NCI-H1092 (cell line): Measurements from ENCODE around the gene BRAP.
"Not testable (repeated sequence)": the region's sequence is repeated elsewhere in the genome, so short reads cannot be mapped to it uniquely, and the experiment has no call there.

Experiments used
- DNase-seq: peaks from one replicate; lab custom pipeline; 2025; lab: John Stamatoyannopoulos, UW

BRAP gene, protein sequence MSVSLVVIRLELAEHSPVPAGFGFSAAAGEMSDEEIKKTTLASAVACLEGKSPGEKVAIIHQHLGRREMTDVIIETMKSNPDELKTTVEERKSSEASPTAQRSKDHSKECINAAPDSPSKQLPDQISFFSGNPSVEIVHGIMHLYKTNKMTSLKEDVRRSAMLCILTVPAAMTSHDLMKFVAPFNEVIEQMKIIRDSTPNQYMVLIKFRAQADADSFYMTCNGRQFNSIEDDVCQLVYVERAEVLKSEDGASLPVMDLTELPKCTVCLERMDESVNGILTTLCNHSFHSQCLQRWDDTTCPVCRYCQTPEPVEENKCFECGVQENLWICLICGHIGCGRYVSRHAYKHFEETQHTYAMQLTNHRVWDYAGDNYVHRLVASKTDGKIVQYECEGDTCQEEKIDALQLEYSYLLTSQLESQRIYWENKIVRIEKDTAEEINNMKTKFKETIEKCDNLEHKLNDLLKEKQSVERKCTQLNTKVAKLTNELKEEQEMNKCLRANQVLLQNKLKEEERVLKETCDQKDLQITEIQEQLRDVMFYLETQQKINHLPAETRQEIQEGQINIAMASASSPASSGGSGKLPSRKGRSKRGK

DNA sequence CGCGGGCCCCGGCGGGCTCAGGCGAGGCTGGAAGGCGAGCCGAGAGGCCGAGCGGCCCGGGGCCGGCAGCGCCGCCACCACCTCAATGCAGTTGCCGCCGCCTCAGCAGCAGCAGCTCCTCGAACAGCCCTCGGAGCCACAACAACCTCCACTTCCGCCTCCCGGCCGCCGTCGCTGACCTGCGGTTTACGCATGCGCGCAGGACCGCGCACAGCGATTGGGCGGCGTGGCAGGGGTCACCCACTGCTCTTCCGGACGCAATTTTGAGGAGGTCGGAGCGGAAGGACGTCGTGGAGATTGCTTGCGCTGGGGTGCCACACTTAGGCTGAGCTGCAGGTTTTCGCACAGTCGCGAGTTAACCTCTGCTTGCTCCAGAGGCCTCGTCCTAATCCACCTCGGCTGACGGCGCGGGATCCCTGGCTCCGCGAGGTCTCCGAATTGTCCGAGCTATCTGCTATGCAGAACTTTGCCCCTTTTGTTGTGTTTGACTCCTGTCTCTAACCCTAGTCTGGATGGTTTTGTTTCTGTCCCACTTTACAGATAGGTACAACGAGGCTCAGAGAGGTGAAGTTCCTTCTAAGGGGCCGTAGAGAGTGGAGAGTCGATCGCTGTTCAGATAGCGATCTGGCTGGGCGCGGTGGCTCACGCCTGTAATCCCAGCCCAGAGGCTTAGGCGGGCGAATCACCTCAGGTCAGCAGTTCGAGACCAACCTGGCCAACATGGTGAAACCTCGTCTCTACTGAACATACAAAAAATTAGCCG lies at the start of gene BRAP, which contains the start of gene ACAD10:
Gene BRAP (minus strand): TSS at position 146 of the 763 bp plus-strand sequence. CDS start 164 bp downstream, outside the sequence.
Gene ACAD10 (plus strand): TSS at position 243 of the 763 bp plus-strand sequence. CDS start 6,657 bp downstream, outside the sequence.
- peak; percentile 84 for DNase-seq

- no peak for DNase-seq
Measured at GRCh38 chr12:111733340-111733915, 47.7 kb upstream of the BRAP start.

GRCh38 chr12:111732786-111733185 lies 47.0 kb upstream of the BRAP start:
- DNase-seq = no peak

DNA sequence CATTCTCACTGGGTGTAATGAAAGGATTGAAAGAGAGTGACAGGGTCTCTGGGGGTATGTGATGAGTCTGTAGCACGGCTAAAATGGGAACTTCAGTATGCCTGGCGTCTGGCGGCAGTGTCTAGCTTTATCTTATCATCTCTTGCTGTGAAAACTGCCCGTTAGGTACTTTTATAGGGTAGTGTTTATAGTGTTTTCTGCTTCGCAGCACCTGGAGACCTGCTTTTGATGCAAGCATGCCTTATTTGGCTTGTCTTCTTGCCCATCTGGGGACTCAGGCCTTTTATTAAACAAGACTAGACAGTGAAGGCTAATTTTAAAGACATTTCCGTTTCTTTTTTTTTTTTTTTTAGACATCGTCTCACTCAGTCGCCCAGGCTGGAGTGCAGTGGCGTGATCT lies 44.7 kb upstream of the BRAP start:
- no peak for DNase-seq

DNA sequence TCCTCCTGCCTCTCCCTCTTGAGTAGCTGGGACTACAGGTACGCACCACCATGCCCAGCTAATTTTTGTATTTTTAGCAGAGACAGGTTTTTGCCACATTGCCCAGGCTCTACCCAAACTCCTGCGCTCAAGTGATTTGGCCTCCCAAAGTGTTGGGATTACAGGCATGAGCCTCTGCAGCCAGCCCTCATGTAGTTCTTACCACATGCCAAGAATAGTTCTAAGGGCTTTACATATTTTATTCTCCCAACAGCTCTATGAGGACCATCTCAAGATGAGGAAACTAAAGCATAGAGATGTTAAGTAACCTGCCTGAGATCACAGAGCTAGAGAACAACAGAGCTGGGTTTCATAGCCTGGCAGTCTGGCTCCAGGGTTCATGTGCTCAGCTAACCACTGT lies 43.0 kb upstream of the BRAP start:
- DNase-seq = no peak

DNA sequence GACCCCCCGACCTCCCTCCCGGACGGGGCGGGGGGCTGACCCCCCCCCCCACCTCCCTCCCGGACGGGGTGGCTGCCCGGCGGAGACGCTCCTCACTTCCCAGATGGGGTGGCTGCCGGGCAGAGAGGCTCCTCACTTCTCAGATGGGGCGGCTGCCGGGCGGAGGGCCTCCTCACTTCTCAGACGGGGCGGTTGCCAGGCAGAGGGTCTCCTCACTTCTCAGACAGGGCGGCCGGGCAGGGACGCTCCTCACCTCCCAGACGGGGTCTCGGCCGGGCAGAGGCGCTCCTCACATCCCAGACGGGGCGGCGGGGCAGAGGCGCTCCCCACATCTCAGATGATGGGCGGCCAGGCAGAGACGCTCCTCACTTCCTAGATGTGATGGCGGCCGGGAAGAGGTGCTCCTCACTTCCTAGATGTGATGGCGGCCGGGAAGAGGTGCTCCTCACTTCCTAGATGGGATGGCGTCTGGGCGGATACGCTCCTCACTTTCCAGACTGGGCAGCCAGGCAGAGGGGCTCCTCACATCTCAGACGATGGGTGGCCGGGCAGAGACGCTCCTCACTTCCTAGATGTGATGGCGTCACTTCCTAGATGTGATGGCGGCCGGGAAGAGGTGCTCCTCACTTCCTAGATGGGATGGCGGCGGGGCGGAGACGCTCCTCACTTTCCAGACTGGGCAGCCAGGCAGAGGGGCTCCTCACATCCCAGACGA lies 38.0 kb upstream of the BRAP start:
- not testable (repeated sequence) for DNase-seq

DNA sequence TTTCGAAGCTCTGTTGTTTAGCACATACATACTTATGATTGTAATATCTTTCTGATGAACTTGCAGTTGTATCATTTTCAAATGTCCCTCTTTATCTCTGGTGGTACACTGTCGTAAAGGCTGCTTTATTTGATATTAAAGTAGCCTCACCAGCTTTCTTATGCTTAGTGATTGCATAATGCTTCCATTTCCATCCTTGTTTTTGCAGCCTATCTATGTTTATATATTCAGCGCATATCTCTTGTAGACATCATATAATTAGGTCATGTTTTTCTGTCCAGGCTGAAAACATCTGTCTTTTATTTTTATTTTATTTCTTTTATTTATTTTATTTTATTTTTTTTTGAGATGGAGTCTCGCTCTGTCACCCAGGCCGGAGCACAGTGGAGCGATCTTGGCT lies 34.7 kb upstream of the BRAP start:
- no peak for DNase-seq

DNA sequence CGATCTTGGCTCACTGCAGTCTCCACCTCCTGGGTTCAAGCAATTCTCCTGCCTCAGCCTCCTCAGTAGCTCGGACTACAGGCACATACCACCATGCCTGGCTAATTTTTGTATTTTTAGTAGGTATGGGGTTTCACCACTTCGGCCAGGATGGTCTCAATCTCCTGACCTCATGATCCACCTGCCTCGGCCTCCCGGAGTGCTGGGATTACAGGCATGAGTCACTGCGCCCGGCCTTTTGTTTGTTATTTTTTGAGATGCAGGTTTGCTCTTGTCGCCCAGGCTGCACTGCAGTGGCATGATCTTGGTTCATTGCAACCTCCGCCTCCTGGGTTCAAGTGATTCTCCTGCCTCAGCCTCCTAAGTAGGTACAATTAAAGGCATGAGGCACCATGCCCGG lies 33.6 kb upstream of the BRAP start:
- DNase-seq = not testable (repeated sequence)

GRCh38 chr12:111715279-111715678 lies 29.5 kb upstream of the BRAP start:
- peak; percentile 1 for DNase-seq

DNA sequence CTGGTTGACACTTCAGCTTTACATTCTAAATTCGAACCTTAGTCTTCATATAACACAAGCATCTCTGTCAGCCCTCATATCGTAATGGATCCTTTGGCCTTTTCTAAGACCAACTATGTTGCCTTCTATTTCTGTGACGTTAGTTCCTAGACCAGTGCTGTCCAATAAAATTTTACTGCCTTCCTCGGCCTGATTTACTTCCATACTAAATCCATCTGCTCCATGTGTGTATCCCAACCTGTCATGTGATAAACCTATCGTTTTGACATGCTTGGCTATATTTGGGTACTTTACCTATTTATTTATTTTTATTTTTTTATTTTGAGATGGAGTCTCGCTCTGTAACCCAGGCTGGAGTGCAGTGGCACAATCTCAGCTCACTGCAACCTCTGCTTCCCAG lies 20.4 kb upstream of the BRAP start:
- no peak for DNase-seq

DNA sequence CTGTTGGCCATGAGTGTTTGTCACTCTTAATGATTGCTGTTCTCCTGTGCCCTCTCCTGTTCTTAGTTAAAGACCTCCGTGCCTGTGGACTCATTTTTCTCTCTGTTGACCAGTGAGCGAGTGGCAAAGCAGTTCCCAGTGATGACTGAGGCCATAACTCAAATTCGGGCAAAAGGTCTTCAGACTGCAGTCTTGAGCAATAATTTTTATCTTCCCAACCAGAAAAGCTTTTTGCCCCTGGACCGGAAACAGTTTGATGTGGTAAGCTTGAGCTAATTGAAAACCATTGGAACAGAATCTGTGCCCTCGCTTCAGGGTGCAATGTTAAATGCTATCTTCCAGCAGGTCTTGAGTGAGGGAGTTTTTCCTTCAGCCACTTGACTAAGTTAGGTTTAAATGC lies 19.9 kb upstream of the BRAP start:
- no peak for DNase-seq

GRCh38 chr12:111699962-111700361 lies 14.2 kb upstream of the BRAP start:
- DNase-seq = no peak

DNA sequence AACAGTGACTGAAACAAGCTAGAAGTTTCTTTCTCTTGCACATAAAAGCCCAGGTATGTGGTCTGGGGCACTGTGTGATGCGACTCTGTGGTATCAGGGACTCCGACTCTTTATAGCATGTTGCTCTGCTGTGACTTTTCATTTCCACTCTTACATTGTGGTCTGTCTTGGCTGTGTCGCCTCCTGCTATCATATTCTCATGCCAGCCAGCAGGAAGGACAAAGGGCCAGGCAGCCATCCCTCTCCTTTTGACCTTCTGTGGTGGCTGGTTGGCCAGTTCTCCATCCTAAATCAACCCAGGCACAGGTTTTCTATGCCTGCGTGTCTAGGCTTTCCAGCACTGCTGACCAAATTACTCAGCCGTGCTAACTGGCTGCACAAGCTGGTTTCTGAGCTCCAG lies 8.1 kb upstream of the BRAP start:
- no peak for DNase-seq

DNA sequence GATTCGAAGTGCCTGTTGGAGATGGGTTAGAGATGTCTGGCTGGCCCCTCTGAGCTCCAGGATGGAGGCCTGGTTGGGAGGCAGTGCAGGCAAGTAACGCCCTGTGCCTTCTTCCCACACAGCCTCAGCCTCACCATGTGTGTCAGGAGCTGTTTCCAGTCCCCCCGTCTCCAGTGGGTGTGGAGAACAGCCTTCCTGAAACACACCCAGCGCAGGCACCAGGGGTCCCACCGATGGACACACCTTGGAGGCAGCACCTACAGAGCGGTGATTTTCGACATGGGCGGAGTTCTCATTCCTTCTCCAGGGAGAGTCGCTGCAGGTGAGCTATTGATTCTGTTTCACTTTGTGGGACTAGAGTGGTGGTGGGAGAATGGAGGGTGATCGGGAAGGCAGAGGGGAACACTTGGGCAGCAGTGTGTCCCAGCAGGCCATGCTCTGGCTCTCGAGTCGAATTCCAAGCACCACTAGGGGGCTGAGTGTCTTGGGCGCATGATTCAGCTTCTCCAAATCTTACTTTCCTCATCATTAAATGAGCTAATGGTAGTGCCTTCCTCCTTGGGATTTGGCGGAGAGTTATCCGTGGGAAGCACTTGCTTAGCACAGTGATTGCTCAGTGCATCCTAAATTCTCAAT lies 6.9 kb upstream of the BRAP start:
- no peak for DNase-seq

- DNase-seq = no peak
Measured at GRCh38 chr12:111691262-111691661, 5.5 kb upstream of the BRAP start.

DNA sequence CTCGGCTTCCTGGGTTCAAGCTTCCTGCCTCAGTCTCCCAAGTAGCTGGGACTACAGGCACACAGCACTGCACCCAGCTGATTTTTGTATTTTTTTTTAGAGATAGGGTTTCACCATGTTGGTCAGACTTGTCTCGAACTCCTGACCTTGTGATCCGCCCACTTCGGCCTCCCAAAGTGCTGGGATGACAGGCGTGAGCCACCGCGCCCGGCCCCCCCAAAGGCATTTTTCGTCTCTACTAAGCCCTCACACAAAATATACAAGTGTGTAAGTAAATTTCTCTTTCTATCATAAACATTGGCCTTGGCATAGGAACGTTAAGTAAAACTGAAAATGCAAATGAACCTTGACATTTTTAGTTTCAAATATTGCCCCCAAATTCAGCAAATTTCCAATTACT lies 2.2 kb upstream of the BRAP start:
- no peak for DNase-seq

- DNase-seq = no peak
Measured at GRCh38 chr12:111687255-111687654, 1.5 kb upstream of the BRAP start.

DNA sequence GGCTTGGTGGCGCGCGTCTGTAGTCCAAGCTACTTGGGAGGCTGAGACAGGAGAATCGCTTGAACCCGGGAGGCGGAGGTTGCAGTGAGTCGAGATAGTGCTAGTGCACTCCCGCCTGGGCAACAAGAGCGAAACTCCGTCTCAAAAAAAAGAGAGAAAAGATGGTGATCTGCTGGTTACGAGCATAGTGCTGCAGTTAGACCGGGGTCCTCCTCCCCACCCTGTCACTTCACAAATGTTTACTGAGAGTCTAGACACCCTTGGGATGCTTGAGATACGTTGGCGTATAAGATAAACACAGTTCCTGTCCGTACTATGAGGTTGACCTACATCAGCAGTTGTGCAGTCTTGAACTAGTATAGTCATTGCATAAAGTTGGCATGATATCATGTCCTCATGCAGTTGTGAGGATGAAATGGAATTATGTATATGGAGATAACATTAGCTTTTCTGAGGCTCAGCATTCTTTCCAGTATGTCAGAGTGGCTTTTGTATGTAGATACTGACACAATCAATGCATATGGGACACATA lies 884 bp upstream of the BRAP start:
- no peak for DNase-seq

DNA sequence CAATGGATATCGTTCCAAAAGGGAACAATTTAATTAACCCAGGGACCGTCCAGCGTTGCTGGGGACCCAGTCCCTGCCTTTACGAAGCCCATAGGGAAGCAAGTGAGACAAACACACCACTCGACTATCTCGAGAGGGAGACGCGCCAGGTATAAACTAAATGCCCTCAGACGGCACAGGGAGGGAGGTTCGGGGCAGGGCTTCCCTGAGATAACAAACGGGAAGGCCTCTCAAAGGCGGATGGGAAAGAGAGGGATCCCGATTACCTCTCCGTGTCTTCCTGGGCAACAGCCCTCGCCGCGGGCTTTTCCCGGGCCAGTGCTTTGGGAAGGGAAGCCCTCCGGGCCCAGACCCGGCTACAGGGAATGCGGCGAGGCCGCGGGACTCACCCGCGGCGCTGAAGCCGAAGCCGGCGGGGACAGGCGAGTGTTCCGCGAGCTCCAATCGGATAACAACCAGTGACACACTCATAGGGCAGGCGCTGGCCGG lies 390 bp downstream of the BRAP start:
- DNase-seq = no peak

GRCh38 chr12:111684485-111685198 lies 1.1 kb downstream of the BRAP start:
- DNase-seq = not testable (repeated sequence)
